Measurements from ENCODE around the gene F2.

- TF ChIP-seq PATZ1 (CRISPR knock-in tag; IDR thresholded peaks at IDR 0.05) = no peak
- TF ChIP-seq ZNF253 (CRISPR knock-in tag; IDR thresholded peaks at IDR 0.05; ENCODE audit: borderline replicate concordance) = no peak
- no peak for TF ChIP-seq SATB2 (CRISPR knock-in tag; IDR thresholded peaks at IDR 0.05)
- TF ChIP-seq ATF6 (CRISPR knock-in tag; conservative IDR thresholded peaks at IDR 0.05) = no peak
- no peak for TF ChIP-seq PLRG1 (conservative IDR thresholded peaks at IDR 0.05)
- no peak for TF ChIP-seq BCLAF1 (IDR thresholded peaks at IDR 0.05)
- no peak for TF ChIP-seq CTCF (CRISPR knock-in tag; IDR thresholded peaks at IDR 0.05)
- TF ChIP-seq TAF15 (IDR thresholded peaks at IDR 0.05; ENCODE audit: low read depth, low read length, poor library complexity, severe bottlenecking) = no peak
- TF ChIP-seq REST (IDR thresholded peaks at IDR 0.05; ENCODE audit: borderline replicate concordance in 1 of 2, low read depth in 1 of 2, low read length in 2 of 2) = no peak
- TF ChIP-seq POLR2A (IDR thresholded peaks at IDR 0.05; ENCODE audit: insufficient read depth in 1 of 2, low read depth in 2 of 2, low read length in 2 of 2) = 0 out of 4 replicates have a peak, but pooled peaks of 1 of the 2 experiments have one; percentile 14
- no peak for TF ChIP-seq JUN (CRISPR knock-in tag; IDR thresholded peaks at IDR 0.05)
- TF ChIP-seq PREB (CRISPR knock-in tag; IDR thresholded peaks at IDR 0.05) = no peak
- TF ChIP-seq MLX (CRISPR knock-in tag; IDR thresholded peaks at IDR 0.05) = no peak
Measured at GRCh38 chr11:46676436-46677158, 42.4 kb upstream of the F2 start.
